Astrocyte of the spinal cord (primary cell): ENCODE measurements around the gene TBCD.
A peak's percentile ranks its signal among the peaks of the same experiment; 100 is the strongest.

Source experiments
- DNase-seq: peaks from one replicate; pipeline ENCODE4 v3.0.0; 2011; ENCODE audit warnings: low read depth, low spot score
- H3K4me3 ChIP-seq: 2 replicates; pipeline ENCODE4 v1.5.1; 2011; ENCODE audit warnings: low read depth, mild to moderate bottlenecking, low read length, moderate library complexity
- in situ Hi-C: cut with HindIII; loops from 2 replicates; pipeline ENCODE4 v1.10.0; 2017; ENCODE audit warnings: low sequenced_read_pairs
- TF ChIP-seq, protein P1 (sequence below): IDR thresholded peaks from 2 replicates; pipeline ENCODE4 v1.5.1; 2012; ENCODE audit warnings: low read depth, mild to moderate bottlenecking, low read length, inconsistent platforms

The TBCD gene

DNA sequence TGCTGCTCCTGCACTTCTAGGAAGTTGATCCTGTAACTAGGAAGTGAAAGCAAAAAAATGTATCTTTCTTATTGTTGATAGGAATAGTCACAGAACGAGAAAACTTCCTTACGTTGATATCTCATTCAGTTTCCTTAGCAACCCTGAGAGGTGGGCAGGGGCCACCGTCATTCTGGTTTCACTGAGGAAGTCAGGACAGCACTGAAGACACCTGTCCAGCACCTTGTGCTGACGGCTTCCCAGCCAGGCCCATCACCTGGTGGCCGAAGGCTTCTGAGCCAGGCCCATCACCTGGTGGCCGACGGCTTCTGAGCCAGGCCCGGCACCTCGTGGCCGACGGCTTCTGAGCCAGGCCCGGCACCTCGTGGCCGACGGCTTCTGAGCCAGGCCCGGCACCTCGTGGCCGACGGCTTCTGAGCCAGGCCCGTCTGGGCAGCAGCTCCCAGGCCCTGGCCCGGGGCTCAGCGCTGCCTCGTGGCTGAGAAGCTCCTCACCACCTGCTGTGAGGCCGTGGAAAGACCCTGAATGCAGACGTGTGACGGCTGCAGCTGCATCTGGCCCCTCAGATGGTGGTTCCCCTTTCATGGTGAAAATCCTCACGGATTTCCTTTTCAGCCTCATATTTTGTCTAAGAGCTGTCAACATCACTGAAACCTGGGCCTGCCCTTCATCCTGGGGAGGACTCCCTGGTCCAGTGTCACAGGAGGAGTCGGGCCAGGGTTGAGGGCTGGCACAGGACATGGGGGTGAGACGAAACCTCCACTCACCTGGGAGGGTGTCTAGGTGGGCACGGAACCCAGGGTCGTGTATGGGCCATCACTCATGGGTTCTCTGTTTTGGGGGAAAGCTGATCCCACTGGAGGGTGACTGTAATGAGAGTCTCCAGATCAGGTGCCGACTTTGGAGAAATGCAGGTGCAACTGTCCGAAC, 121.0 kb downstream of the TBCD start:
- in situ Hi-C loops = no loop called here
- no peak for DNase-seq

DNA sequence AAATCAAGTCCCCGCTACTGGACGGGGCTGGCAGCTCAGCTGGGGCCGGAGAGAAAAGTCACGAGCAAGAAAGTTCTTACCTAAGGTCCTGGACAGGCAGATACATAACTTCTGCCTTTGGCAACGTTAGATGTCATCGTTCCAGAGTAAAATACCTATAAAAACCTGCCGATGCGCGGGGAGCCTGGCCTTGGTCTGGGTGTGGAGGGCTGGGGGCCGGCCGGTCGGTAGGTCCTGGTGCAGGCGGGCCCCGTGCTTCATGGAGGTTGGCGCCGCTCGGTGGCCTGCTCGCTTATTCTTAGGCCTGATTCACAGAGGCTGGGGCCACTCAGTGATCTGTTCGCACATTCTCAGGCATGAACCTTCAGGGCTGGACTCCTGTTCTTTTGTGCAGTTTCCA, 121.7 kb downstream of the TBCD start:
- DNase-seq = no peak
- H3K4me3 ChIP-seq = no peak overlapping the region
- TF ChIP-seq, protein P1, sequence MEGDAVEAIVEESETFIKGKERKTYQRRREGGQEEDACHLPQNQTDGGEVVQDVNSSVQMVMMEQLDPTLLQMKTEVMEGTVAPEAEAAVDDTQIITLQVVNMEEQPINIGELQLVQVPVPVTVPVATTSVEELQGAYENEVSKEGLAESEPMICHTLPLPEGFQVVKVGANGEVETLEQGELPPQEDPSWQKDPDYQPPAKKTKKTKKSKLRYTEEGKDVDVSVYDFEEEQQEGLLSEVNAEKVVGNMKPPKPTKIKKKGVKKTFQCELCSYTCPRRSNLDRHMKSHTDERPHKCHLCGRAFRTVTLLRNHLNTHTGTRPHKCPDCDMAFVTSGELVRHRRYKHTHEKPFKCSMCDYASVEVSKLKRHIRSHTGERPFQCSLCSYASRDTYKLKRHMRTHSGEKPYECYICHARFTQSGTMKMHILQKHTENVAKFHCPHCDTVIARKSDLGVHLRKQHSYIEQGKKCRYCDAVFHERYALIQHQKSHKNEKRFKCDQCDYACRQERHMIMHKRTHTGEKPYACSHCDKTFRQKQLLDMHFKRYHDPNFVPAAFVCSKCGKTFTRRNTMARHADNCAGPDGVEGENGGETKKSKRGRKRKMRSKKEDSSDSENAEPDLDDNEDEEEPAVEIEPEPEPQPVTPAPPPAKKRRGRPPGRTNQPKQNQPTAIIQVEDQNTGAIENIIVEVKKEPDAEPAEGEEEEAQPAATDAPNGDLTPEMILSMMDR = no peak
- in situ Hi-C loops = no loop called here

More for the DNA sequence above, 121.0 kb downstream of the TBCD start:
- TF ChIP-seq, protein P1 = no peak
- H3K4me3 ChIP-seq = no peak overlapping the region

DNA sequence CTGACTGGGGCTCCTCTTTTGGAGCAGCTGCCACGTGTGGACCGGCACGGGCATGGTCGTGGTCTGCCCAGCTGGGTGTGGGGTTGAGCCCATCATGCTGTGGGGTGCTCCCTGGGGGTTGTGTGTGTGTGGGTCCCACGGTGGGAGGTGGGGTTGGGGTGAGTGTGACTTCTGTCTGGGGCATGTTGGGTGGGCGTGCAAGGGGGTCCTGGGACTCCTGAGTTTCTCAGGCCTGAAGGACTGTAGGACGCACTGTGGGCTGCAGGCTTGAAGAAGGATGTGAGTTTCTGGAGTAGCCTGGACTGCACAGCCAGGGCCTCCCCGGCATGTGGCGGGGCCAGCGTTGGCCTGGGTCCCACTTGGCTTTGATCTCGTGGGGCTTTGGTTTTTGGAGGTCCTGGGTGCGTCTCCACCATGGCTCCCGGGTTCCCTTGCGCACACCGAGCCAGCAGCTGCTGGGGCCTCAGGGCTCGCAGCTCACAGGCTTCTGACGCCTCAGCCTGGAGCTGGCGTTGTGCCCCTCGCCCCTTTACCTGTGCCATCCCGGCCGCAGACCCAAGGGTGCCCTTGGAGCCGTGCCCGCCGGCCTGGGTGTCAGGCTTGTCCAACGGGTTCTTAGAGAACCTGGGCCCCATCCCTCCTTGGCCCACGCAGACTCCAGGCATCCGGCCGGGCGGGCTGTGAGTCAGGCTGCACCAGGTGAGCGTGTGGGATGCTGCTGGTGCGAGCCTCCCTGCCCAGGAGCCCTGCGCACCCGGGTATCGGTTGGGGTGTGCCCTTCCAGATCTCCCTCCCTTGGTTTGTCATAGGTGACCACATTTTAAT, 122.4 kb downstream of the TBCD start:
- H3K4me3 ChIP-seq = no peak overlapping the region
- TF ChIP-seq, protein P1 = no peak
- in situ Hi-C loops = no loop called here
- DNase-seq = no peak

DNA sequence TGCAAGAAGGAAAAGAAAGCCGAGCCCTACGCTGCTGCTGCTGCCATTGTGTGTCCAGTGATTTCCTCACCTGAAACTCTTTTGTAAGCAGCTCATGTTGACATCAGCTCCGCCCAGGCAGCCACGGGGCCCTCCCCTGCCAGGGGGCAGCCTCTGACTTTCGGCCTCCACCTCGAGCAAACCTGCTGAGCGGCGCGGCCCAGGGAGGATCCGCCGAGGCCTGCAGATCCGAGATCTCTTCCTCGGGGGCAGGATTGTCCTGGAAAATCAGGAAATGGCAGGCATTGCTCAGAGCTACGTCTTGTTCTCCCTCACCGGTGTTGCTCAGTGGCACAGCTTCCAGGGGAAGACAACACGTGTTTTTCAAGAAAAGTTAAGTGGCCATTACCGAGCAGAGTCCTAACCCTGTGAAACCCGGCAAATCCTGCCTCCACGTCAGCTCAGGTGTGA, 123.6 kb downstream of the TBCD start:
- in situ Hi-C loops = no loop called here
- TF ChIP-seq, protein P1 = no peak

DNA sequence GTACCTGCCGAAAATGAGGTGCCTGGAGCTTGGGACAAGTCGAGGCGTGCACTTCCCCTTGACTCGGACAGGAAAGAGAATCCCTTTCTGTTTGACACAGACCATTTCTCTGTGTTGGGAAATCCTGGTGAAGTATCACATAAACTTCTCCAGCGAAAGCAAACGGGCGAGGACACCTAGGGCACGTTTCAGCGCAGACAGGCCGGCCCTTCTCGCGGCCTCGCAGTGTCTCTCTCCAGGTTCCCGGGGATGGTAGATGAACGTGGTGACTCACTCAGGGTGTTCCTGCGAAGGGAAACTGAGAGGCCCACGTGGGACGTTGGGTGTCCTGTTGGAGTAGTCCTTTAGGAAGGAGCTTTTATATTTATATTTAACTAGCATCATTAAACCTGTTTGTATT, 124.3 kb downstream of the TBCD start:
- in situ Hi-C loops = no loop called here
- no peak overlapping the region for H3K4me3 ChIP-seq
- peak; percentile 24 for DNase-seq
- TF ChIP-seq, protein P1 = no peak

More for the DNA sequence above, 123.6 kb downstream of the TBCD start:
- DNase-seq = no peak
- H3K4me3 ChIP-seq = no peak overlapping the region

DNA sequence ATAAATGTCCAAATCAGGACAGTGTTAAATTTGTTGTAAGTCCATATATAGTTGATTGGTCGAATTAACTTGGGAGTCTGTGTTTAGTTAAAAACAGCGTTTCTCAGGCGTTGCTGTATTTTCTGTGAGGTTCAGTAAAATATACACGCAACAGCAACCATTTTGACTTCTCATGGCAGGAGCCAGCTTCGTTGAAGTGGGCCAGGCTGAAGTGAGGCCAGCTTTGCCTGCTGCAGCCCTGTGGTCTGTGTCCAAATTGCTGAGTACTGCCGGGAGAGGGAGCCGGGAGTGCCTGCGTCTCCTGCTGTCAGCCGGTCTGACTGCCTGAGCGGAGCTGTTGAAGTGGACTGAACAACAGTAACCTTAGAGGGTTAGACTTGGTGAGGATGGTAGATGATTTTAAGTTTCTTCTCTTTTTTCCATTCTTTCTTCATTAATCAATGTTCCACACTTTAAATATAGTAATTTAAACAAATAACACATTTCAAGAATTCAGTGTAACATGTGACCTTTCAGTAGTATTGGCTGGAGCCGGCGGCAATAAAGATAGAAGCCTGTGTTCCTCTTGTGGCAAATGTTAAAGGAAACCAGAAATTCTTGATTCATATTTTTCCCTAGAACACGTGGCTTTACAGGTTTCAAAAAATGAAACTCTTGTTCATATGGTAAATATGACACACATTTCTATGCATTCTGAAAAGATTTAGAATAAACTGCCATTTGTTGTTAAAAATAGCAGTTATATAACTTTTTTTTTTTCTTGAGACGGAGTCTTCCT, 124.9 kb downstream of the TBCD start:
- TF ChIP-seq, protein P1 = peak; percentile 70
- in situ Hi-C loops = no loop called here
- no peak overlapping the region for H3K4me3 ChIP-seq
- peak; percentile 76 for DNase-seq
